Stimulated activated CD8-positive, alpha-beta memory T cell treated with anti-CD3 and anti-CD28 coated beads, Interleukin-15, amount 100 ng/mL, for 48 hours (primary cell): ENCODE results near the gene CD300C.
"Not testable (repeated sequence)": the region's sequence is repeated elsewhere in the genome, so short reads cannot be mapped to it uniquely, and the experiment has no call there.

Experiments
- DNase-seq, 2 donors: peaks; one replicate each; pipeline ENCODE4 v3.0.0-alpha.2; 2020; ENCODE audit warnings: low read depth in 2 of 2

CD300C gene

GRCh38 chr17:74513987-74514631, 31.8 kb downstream of the CD300C start:
- peak; percentile 9 to 32 for DNase-seq

DNA sequence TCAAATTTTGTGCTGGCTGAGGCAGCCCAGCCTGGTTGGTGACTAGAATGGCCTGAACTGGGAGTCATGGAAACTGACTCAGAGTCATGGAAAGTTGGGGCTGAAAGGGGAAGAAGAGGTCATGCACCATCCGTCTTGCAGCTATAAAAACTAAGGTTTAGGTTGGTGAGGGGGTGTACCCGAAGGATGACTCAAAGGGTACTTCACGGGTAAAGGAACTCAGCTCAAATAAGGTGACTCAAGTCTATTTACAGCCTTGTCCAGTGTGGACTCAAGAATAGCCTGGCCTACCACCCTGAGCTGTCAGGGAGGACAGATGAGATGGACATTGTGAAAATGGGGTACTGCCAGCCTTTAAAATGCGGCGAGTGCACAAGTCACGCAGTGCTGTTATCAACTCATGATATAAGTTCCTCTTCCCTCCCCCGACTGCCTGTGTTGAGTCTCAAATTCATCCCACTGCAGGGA, 33.3 kb downstream of the CD300C start:
- peak; percentile 50 to 66 for DNase-seq

- DNase-seq, result no peak
Observed at GRCh38 chr17:74512036-74512435, 33.9 kb downstream of the CD300C start.

DNA sequence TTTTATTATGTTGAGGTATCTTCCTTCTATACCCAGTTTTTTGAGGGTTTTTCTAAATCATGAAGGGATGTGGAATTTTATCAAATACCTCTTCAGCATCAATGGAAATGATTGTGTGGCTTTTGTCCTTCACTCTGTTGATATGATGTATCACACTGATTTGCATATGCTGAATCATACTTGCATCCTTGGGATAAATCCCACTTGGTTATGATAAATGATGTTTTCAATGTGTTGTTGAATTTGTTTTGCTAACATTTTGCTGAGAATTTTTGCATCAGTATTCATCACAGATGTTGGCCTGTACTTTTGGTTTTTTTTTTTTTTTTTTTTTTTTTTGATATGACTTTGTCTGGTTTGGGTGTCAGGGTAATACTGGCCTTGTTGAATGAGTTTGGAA, 37.8 kb downstream of the CD300C start:
- DNase-seq, result no peak

DNA sequence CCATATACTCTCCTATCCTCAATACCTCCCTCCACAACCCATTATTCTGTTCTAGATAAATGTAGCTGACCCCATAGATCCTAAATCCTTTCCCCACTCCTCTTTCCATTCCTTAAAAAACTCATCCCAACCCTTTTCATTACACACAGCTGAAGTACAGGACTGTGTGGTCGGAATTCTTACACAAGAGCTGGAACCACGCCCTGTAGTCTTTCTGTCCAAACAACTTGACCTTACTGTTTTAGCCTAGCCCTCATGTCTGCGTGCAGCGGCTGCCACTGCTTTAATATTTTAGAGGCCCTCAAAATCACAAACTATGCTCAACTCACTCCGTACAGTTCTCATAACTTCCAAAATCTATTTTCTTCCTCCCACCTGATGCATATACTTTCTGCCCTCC, 42.0 kb downstream of the CD300C start:
- not testable (repeated sequence) for DNase-seq

- DNase-seq, result no peak
Observed at GRCh38 chr17:74502861-74503260, 43.1 kb downstream of the CD300C start.

DNA sequence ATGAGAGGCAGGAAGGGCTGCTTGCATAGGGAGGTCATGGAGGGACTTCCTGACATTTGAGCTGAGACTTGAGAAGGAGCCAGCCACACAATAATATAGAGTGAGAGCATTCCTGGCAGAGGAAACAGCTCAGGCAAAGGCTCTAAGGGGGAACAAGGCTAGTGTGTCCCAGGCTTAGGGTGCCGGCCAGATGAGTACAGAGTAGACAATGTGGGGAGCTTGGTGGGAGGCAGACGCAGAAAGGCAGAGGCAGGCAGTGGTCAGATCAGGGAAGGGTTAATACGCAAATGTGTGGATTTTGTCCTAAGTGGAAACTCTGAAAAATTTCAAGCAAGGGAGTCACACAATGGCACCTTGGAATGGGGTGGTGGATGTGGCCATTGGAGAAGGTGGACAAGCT, 45.9 kb downstream of the CD300C start:
- DNase-seq, result no peak

- DNase-seq, result no peak
Observed at GRCh38 chr17:74497471-74497870, 48.4 kb downstream of the CD300C start.

DNA sequence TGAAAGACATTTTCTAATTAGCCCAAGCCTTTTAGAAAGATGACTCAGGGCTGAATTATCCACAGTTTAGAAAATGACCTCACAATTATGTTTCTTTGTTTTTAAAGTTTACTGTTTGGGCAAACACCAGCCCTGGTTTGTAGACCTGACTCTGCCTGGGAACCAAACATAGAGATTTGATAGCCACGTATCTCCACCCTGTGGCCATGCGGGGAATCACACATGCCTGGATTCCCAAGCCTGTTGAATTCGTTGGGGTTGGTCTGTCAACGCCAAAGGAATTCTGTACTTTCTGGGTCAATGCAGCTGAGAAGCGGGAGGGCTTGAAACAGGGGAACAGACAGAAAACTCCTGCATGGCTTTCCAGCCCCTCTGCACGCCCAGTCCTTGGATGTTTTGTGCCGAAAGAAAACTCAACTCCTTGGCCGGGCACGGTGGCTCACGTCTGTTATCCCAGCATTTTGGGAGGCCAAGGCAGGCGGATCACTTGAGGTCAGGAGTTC, 52.5 kb downstream of the CD300C start:
- peak; percentile 19 to 44 for DNase-seq

DNA sequence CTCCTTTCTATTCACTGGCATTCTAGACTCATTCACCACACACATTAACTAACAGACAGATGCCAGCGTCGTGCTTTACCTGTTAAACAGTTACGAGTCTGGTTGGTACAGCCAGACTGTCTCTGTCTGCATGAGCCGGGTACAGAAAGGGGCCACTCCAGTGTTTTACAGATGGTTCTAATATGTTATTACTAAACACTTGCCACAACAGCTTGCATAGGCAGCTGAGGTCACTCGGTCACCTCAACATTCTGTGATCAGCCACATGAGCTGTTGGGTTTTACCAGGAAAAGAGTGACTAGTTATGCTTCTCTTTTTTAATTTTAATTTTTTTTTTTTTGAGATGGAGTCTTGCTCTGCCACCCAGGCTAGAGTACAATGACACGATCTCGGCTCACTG, 54.3 kb downstream of the CD300C start:
- no peak for DNase-seq
